ENCODE data around the gene RPS15.

Gene RPS15

DNA sequence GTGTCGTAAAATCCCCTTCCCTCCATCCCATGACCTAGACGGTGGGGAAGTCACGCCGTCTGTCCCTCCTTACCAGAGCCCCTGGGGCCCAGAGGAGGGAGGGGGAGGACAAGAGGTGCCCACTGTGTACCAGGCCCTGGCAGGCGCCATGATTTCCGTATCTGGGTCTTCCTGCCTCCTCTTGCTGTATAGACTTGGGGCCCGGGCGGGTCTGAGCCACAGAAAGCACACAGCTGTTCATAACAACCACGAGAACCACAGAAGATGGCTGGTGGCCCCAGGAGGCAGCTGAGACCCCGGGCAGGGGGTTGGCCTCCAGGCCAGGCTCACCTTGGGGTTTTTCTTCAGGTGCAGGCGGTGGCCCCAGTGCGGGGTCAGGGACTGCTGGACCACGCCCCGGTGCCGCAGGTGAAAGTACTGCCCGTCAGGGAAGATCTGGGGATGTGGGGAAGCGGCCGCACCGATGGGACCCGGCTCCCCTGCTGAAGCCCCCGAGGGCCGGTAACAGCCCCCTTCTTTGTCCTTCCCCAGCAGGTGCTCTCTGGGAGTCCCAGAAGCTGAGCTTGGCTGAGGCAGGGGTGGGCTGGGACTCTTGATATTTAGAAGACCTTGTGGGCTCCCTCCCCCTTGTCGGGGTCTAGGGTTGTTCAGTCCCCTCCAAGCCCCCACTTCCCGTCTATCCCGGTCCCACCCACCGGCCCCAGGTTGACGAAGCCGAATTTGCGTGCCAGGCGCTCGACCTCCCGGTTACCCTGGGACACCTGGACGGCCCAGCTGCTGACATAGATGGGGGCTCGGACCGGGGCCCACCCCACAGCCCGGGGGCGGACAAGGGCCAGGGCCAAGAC, 51.5 kb downstream of the RPS15 start:
- no peak for DNase-seq
